ENCODE results near the gene LILRA5.
"Not testable (repeated sequence)": the region's sequence is repeated elsewhere in the genome, so short reads cannot be mapped to it uniquely, and the experiment has no call there.

LILRA5 gene

GRCh38 chr19:54333586-54334298 lies 20.8 kb upstream of the LILRA5 start:
- FAIRE-seq: no peak

- no peak for FAIRE-seq
Measured at GRCh38 chr19:54332149-54332548, 19.2 kb upstream of the LILRA5 start.

DNA sequence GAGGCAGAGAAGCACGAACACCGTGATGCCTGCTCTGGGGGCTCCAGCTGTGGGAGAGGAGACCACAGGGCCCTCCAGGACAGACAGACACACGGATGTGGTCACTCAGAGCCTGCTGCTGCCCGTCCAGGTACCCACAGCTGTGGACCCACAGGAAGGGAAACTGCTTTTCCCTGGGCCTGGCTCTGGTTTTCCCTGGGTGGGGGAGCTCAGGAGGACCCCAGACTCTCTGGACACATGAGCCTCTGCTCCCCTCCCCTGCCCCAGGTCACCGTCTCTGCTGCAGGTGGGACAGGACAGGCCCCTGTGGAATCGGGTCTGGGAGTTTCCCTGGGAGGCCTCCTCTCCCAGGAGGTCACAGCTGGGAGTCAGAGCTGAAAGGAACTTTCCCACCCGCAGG lies 18.7 kb upstream of the LILRA5 start:
- FAIRE-seq: no peak

- FAIRE-seq: no peak
Measured at GRCh38 chr19:54329476-54330165, 16.7 kb upstream of the LILRA5 start.

DNA sequence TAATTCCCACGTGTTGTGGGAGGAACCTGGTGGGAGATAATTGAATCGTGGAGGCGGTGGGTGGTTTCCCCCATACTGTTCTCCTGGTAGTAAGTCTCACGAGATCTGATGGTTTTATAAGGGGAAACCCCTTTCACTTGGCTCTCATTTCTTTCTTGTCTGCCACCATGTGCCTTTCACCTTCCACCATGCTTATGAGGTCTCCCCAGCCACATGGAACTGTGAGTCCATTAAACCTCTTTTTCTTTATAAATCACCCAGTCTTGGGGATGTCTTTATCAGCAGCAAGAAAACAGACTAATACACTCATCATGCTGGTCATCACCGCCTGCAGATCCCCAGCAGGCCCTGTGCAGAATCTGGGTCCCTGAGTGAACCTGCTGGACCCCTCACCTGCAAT lies 15.8 kb upstream of the LILRA5 start:
- not testable (repeated sequence) for FAIRE-seq

DNA sequence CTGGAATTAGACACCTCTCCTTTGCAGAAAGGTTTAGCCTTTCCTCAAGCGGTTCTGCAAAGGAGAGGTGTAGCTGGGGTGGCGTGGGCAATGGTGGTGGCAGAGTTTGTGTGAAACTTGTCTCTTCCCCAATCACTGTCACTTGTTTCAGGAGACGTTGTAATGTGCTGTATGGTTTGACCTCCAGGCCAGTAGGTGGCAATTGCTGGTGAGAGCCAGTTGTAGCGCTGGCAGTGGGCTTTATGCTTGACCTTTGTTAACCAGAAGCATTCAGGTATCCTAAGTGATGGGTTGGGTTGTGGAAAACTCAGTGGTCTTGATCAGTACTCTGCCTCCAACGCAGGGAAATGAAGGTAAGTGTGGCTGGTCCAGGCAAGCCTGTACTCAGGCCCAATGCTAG lies 12.7 kb upstream of the LILRA5 start:
- no peak for FAIRE-seq

DNA sequence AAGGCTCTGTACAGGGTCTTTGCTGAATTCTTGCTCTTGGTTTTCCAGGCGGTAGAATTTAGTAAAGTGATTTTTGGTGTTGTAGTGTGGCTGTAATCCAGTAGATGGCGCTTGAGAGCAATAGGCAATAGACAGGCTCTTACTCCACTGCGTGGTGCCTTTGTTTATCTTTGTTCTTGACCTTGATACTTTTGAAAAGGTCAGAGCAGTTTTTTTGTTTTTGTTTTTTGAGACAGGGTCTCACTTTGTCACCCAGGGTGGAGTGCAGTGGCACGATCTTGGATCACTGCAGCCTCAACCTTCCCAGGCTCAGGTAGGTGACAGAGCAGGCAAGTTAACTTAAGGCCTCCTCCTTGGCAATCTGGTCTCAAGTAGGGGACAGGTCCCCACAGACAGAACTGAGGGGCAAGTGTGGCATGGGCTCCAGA lies 12.2 kb upstream of the LILRA5 start:
- no peak for FAIRE-seq

DNA sequence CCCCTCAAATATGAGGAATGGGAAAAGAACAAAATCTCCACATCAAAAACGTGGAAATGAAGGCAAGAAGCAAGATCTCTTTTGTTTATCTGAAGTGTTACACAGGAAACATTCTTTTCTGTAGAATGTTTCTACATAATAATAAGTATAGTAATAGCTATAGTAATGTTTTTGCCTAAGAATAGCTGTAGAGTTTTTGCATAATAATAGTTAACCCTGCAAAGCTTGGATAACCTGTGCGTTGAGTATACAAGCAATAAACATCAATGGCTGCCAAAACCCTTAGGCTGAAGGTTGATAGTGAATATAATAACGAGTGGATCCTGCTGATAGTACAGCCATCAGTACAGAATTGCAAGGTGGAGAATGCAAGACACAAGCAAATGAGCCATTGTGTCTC lies 11.1 kb upstream of the LILRA5 start:
- no peak for FAIRE-seq

DNA sequence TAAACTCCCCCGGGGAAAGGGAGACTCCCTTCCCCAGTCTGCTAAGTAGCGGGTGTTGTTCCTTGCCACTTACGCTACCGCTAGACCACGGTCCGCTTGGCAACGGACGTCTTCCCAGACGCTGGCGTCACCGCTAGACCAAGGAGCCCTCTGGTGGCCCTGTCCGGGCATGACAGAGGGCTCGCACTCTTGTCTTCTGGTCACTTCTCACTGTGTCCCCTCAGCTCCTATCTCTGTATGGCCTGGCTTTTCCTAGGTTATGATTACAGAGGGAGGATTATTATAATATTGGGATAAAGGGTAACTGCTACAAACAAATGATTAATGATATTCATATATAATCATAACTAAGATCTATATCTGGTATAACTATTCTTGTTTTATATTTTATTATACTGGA lies 10.0 kb upstream of the LILRA5 start:
- FAIRE-seq: not testable (repeated sequence)

- not testable (repeated sequence) for FAIRE-seq
Measured at GRCh38 chr19:54322295-54322694, 9.3 kb upstream of the LILRA5 start.

DNA sequence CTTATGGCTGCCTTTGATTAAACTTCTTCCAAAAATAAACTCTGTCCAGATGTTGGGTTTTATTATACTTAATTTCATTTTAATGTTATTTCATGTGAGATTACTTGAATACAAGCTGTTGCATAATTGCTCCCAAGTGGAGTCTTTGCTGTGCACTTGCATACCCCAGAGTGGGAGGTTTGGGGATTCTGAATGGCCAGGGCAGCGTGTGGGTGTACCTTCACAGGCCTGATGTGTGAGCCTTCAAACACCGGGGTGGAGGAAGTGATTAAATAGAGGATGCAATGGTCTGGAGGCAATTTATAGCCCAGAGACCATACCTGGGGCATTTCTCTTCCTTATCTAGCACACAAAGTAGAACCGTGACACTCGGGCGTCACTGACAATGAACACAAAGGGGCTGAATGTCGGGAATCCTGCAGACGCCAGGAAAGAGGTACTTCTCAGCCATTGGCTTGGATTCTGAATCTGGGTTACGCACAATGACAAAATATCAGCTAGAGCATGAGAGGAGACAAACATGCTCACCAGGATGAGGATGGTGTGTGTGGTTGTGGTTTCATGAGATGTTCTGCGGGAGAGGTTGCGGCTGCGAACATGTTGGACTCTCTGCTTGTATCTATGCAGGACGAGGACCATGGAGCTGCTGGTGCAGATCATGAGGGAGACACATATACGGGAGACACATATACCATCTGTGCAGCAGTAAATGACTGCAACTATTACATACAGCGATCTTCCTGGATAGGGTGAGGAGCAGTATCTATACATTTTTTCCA lies 7.1 kb upstream of the LILRA5 start:
- no peak for FAIRE-seq

DNA sequence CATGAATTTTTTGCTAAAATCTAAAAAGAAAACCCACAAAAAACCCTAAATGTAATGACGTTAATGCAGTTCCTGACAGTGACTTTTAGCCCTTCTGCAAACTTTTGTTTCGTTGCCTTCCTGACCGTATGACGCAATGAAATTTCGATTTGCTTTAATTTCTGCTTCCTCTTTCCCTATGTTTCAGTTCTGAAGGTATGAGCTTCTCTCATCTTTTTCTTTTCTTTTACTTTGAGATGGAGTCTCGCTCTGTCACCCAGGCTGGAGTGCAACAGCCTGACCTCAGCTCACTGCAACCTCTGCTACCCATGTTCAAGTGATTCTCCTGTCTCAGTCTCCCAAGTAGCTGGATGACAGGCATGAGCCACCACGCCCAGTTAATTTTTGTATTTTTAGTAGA lies 6.1 kb upstream of the LILRA5 start:
- no peak for FAIRE-seq

DNA sequence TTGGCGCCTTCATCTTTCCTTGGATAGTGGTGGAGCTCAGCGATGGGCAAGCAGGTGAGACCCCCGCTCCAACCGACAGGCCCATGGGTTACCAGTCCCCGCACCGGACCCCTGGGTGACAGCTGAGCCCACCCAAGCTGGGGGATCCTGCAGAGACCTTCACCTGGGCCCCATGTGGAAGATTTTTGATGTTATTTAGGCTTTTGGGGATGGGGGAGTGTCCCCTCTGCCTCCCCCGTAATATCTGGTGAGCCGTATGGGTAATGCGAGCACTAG lies 4.9 kb upstream of the LILRA5 start:
- FAIRE-seq: no peak

DNA sequence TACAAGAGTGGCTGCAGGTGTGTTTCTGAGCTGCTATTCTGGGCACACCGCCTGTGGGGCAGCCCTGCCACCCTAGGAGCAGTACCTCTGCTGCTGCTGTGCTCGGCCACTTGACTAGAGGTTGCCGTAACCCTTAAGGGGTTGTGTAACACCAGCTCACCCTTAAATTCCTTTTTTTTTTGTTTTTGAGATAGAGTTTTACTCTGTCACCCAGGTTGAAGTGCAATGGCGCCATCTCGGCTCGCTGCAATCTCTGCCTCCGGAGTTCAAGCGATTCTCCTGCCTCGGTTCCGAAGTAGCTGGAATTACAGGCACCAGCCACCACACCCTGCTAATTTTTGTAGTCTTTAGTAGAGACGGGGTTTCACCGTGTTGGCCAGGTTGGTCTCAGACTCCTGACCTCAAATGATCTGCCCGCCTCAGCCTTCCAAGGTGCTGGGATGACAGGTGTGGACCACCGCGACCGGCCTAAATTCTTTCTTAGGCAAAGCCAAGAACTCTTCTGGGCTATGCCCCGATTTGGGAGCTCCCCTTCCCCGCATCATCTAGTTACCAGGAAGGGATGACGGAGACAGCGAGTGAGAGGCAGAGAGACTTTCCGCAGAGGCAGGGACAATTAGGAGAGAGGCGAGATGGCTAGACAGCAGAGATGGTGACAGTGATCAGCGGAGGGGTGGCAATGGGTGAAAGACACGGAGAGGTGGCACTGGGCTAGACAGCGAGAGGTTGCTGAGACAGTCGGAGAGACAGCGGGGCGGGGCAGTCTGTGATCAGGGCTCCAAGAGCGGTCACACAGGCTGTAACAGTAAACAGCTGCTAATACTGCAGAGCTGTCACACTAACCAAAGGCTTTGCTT lies 4.4 kb upstream of the LILRA5 start:
- no peak for FAIRE-seq

GRCh38 chr19:54316746-54317107 lies 3.8 kb upstream of the LILRA5 start:
- FAIRE-seq: no peak

GRCh38 chr19:54315956-54316355 lies 3.0 kb upstream of the LILRA5 start:
- FAIRE-seq: no peak

GRCh38 chr19:54312011-54312410 lies 955 bp downstream of the LILRA5 start:
- no peak for FAIRE-seq

- no peak for FAIRE-seq
Measured at GRCh38 chr19:54311486-54311885, 1.5 kb downstream of the LILRA5 start.

- no peak for FAIRE-seq
Measured at GRCh38 chr19:54310543-54310942, 2.4 kb downstream of the LILRA5 start.

GRCh38 chr19:54309811-54310210 lies 3.2 kb downstream of the LILRA5 start:
- no peak for FAIRE-seq

DNA sequence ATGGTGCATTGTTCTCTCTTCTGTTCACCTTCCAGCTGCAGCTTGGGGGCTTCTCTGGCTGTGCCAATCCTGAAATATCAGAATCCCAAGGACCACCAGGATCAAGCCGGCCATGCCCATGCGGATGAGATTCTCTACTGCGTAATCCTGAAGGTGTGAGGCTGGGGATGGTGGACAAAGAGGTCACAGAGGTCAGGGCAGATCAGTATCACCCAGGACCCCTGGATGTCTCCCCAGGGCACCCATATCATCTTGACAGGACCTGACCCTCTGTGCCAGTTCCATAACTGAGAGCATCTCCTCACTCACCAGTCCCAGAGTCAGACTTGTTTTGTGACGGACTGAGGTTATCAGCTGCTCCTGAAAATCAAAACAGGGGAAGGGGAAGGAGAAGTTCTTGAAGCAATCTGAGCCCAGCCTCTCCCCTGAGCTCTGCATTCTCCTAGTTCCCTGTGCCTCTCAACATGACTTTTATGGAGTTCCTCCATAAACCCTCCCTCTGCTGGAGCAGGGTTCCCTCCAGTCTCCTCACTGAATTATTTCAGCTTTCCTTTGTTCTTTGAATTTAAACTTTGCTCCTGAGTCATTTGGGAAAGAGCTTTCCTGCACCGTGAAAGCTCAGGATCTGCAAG lies 5.5 kb downstream of the LILRA5 start:
- no peak for FAIRE-seq

- no peak for FAIRE-seq
Measured at GRCh38 chr19:54305141-54305540, 7.8 kb downstream of the LILRA5 start.

GRCh38 chr19:54302257-54302656 lies 10.7 kb downstream of the LILRA5 start:
- FAIRE-seq: no peak

Measured in colon (tissue), 2 donors.